GM19372 (cell line): ENCODE results near the gene NMNAT2.

ENCODE experiments used
- ATAC-seq: cut with Tn5 transposase; IDR thresholded peaks from one replicate; pipeline ENCODE4 v1.9.1; 2021; ENCODE audit warnings: mild to moderate bottlenecking, low read depth, moderate library complexity; ENCODE audit not compliant: unreplicated experiment

Gene NMNAT2

DNA sequence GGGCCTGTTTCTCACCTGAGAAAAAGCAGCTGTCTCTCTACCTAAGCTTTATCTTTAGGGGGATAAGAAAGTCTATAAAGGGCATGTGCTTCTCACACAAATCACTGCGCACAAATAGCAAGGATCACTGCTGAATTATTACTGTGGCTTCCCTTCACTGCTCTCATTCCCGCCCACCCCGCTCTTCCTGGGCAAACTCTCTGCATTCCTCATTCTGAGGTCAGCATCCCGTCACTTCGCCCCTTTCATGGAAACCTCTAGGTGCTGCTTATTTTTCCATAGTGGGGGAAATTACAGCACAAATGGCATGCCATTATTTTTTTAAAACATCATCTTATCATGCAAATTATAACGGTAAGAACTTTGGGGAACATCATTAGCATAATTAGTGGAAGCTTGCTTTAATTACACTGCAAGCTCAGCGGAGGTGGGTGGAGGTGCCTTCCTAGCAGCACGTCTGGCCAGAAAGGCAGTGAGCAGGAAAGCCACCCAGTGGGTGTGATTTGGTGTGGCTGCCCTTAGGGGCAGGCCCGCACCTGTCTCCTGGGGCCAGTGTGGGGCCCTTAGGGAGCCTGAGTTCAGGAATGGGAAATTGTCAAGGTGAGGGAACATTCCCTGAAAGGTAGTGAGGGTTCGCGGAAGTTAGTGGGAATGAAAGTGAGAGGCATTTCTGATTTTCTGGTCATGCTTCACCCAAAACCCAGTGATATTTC, 126.2 kb downstream of the NMNAT2 start:
- ATAC-seq, result no peak

DNA sequence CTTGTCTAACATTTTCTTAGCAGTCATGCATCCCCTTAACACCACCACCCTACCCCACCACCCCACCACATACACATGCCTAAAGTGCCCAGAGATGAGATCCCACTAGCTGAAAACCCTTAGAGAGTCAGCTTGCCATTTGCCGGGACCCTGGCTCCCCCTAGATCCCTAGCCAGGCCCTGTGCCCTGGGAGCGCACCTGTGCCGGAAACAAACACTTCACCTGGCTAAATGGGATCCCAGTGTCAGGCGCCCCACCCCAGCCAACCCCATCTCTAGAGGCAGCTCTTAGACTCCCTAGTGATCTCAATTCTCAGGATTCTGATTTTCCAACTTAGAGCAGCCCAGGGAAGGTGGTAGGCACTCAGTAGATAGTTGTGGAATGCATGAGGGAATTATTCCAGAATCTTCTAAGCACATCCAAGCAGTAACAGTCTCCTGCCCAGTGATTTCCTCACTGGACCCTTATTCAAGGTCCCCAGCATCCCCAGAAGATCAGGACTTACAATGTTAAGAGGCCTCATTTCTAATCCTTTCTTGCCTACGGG, 126.9 kb downstream of the NMNAT2 start:
- ATAC-seq, result no peak

DNA sequence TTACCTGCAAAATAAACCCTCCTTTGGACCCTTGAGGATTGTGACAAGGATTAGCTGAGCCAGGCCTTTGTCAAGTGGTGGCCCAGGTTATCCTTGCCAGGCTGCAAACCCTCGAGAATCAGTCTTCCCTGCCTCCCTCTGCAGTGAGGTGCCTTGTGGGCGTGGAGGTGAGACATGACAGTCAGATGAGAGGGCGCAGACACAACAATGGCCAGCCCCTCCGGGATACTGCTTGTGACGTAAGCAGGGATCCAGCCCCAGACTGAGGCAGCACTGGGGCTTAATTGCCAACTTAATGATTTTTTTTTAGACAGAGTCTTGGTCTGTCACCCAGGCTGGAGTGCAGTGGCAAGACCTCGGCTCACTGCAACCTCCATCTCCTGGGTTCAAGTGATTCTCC, 127.6 kb downstream of the NMNAT2 start:
- ATAC-seq, result no peak

DNA sequence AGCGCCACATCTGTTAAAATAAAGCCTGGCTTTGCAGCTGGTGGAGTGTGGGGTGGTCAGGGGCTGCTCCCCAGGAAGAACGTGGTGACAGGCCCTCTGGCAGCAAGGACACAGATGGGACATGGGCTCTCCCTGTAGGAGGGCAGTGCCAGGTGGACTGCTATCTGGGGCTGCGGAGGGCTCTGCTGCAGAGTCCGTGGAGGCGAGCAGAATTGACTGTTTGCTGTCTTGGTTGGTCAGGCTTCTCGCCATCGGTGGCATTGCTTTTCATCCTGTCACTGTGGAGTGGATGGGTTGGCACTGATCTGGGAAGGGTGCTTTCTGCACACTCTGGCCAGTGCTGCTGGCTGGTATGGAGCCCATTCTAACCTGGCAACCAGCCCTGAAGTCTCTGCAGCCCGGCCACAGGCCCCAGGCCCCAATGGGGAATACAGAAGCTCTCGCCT, 129.1 kb downstream of the NMNAT2 start:
- no peak for ATAC-seq

DNA sequence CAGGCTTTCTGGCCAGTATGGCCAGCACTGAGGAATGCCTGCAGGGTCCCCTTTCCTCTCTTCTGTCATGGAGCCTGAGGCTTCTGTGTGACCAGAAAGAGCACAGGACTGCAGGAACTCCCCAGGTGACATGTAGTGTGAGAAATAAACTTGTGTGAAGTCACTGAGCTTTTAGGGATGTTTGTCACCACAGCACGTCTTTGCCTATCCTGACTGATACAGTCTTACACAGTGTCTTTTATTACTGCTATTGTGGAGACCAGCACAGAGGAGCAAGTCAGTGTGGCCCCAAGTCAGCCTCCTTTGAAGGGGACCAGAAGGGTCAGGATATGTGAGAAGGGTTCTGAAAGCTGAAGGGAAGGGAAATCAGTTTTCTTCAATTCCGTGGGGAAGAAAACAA, 129.6 kb downstream of the NMNAT2 start:
- ATAC-seq, result no peak

DNA sequence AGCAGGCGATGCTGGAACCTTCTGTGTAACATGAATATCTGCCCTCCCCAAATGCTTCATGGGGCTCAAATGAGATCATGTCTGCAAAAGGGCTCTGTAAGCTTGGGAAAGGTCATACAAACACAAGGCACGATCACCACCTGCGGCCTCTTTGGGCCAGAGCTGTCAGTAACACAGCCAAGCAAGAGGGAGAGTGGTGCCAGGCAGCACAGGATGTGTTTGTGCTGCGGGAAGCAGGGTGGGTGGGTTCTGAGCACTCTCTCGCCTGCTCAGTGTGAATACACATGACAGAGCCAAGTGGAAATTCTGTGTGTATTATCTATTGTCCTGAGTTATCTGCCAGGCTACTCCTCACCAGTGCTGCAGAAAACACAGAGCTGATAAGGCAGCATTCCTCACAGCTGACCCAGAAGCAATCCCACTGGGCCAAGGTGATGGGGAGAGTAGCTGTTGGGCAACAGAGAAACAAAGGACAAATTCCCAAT, 130.9 kb downstream of the NMNAT2 start:
- ATAC-seq, result no peak

DNA sequence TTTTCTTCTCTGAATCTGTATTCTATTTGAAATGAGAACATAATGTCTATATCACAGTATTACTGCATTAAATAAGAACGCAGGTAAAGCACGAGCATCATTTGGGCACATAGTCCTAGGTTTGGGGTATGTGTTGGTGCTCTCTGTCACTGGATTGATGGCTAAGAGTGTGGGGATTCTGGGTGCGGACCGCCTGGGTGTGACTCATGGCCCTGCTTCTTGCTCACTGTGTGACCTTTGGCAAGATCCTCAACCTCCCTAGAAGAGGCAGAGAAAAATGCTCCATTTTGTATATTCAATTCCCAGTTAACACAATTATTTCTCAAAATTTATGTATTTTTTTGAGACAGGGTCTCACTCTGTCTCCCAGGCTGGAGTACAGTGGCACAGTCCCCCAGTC, 132.4 kb downstream of the NMNAT2 start:
- no peak for ATAC-seq

DNA sequence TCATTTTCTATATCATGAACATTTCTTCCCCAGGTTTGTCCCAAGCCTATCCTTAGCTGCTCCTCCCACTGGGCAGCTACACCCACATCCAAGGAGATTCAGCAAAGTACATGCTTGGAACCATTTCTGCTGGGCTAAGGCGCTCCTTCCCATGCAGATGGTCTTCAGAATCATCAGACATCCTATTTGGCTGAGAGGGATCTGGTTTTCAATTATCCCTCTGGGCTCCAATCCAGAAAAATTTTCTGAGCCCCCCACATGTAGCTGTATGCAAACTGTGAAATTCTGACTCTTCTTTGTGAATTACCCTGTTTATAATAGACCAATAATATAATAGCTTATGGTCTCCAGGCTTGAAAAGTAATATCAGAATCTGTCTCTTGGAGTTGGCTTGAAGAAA, 132.9 kb downstream of the NMNAT2 start:
- ATAC-seq, result no peak

DNA sequence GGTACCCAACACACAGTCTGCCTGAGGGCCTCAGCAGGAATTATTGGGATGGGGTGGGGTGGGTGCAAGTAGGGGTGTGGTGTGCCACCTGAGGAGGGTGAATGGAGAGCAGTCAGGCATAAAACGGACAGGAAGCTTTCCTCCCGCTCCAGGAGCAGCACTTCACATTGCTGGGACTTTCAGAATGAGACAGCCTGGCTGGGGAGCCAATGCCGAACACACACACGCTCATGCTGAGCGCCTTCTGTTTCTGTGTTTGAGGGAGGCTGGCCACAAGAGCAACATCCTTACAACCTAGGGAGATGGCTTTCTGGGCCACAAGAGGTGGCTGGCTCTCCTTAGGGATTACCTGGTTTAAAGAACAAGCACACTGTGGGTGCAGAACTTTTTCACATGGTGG, 134.1 kb downstream of the NMNAT2 start:
- ATAC-seq, result no peak

DNA sequence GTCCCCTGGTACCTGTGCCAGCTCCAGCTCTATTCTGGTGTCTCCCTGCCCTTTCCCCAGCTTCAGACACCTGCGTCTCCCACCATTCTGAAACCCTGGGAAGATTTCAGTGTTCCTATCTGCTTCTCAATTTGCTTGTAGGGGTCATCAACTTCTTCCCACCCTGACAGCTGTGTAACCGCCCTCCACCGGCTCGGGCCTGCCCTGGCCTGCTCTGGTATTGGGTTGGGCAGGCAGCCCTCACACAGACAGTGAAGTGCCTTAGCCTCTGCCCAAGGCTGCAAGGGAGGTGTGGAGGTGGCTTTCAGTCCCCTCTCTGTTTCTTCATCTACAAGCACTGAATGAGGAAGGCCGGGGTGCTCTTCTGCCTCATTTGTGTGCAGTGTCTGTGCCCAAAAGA, 134.9 kb downstream of the NMNAT2 start:
- no peak for ATAC-seq

DNA sequence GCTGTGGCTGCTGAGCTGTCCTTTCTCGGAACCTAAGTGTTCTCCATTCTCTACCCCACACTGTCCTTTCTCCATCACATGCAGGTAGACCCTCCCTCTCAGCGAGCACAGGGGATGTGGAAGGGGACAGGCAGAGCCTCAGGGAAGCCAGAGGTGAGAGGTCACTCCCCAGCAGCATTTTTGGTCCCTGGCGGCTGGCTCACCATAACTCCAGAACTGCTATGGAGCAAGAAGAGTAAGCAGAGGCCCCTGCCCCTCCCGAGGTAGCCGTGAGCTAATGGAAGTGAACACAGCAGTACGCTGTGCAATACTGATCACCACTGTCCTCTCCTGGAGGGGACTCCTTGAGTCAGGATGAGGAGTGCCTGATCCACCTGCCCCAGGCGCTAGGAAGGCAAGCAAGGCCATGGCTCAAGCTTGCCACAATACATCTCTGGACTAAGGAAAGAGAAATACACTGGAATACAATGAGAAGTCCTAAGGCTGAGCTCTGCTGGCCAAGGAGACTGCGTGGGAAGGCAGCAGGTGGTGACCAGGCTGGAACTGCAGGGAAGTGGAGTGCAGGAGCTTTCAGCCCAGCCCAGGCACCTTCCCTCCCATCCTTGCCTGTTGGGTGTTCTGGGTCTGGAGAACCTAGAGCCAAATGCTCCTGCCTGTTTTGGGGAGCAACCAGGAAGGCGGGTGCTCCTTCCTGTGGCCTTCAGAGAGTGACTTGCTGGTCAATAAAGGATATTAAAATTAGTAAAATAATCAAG, 135.9 kb downstream of the NMNAT2 start:
- ATAC-seq, result no peak

DNA sequence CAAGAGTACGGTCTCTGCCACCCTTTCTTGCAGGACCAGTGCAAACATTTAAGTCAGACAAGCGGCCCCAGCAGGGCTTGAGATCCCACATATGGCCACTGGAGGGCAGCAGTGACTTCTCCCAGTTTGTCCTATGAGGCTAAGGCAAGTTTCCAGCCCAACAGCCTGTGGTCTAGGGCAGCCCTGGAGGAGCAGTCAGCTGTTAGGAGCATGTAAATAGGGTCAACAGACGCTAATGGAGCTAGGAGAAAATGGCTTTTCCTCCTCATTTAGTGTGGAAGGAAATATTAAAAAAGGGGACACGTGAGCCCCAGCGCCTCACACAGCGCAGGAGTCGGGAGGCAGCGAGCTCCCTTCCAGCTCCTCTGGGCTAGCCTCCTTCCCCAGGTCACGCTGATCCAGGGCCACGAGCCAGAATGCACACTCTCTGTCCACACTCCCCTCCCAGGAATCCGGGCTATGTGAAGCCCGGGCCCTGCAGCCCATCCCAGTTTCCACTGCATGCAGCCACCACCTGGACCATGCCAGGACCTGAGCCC, 136.6 kb downstream of the NMNAT2 start:
- peak; percentile 73 for ATAC-seq

DNA sequence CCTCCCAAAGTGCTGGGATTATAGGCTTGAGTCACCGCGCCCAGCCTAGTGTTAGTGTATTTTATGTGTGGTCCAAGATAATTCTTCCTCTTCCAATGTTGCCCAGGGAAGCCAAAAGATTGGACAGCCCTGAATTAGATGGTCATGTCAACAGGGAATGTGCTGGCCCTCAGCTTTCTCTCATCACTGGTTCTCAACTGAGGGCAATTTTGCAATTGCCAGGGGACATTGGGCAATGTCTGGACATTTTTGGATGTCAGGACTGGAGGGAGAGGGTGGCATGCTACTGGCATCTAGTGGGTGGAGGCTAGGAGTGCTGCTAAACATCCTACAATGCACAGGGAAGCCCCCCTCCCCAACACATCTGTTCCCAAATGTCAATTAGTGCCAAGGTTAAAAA, 137.1 kb downstream of the NMNAT2 start:
- ATAC-seq, result no peak

DNA sequence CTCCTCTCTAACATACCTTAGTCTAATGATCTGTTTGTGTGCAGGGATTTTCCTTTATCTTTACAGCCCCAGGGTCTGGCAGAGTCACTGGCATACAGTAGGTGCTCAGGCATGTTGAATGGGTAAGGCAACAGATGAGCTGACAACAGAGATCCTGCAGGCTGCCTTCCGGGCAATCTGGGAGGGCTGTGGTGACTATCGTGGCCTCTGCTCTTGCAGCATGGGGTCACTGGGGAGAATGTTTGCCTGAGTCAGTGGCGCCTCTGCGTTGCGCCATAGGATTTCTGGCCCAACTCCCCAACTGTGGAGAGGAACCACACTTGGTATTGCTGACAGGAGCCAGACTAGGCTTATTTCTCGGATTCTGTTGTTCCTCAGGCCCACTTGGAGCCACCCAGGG, 138.3 kb downstream of the NMNAT2 start:
- no peak for ATAC-seq

DNA sequence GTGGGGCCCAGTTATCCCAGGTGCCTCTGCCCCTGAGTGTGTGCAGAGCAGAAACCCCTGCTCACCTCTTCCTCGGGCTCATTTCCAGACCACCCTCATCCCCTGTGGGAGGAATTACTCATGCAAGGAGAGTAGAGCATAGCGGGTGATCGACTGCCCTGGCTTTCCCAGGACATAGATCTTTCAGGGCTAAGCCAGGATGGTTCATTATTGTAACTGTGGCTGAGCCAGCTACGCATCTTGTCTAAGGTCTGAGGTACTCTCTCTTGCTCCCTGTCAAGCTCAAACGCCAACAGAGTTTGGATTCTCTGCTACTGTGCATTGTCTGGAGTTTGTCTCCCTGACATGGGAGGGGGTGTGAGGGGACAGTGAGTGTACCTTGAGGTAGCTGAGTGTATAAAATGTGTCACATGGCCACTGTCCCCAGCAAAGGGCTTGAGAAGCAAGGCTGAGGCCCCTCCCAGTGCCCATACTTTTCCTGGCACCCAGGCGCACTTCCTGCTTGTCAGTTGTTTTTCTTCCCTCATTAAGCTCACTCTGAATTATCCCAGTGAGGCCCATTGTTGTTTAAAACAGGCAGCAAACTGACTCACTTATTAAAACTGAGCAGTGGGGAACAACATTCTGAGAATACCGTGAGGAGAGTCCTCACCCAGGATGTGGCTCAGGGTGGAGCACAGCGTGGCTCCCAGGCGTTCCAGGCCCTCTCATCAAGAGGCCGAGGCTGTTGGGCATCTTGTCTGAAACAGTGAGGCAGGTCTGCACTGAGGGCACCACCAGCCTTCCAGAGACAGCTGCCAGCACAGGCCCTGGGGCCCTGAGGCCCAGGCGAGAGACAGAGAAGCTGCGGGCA, 139.2 kb downstream of the NMNAT2 start:
- ATAC-seq, result no peak

DNA sequence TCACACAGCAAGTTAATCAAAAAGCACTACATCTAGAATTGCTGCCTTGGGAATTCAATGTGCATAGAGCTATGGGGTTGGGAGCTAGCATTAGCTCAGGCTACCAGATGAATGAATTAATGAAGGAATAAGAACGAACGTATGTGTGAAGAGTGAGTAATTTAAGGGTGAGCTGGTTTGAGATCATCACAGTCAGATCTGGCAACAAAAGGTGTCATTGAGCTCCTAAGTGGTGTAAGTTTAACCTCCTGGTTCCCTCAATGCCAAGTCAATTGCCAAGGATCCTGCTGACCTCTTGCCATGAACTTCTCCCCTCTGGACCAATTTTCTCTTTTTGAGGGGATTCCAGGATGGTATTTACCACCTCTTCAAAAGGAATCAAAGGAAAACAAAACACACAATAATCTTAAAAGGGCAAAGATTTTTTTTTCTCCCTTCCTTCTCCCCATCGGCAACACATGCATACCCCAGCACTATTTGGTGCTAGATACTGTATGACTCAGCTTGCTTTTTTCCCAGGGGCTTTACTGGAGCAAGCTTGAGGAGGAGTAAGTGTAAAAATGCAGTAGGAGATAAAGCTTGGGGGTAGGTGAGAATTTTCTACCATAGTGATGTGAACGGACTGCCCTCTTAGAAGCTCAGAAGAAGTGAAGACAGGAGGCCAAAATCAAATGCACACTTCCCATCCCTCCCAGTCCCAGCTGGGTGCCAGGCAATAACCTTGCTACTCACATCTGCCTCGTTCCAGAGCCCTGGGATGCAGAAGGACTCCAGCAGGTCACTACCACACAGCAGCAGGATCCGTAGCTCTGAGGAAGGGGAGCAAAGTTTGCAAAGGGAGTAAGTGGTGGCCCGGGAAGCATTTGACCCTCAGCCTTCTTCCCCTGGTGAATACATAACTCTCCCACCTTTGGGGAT, 140.1 kb downstream of the NMNAT2 start:
- no peak for ATAC-seq

DNA sequence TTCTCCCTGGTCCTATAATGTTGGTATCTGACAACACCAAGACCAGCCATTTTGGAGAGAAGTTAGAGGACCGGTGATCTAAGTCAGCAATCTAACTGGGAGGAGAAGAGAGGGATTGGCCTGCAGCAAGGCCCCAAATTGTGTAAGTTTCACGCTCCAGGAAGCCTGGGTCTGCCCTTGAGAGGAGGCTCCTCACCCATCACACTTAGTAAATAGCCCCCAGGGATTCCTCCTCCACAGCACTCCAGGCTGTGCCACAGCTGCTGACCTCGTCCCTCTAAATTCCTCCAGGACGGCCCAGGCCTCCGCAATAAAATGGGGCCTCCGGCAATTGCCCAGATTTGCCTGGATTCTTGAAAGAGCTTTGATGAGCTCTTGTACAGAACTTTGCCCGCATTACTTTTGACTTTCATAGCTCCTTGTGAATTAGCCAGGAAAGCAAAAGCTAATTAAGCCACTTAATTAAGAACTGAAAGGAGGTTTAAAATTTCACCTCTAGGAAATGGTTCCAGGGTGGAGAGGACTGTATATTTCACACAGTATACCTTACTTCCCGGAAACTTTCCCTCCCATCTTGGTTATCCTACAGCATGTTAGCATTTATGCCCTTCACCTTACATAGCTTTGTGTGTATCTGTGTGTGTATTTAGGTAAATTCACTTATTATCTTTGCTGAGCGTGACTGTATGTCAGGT, 141.6 kb downstream of the NMNAT2 start:
- ATAC-seq, result no peak

DNA sequence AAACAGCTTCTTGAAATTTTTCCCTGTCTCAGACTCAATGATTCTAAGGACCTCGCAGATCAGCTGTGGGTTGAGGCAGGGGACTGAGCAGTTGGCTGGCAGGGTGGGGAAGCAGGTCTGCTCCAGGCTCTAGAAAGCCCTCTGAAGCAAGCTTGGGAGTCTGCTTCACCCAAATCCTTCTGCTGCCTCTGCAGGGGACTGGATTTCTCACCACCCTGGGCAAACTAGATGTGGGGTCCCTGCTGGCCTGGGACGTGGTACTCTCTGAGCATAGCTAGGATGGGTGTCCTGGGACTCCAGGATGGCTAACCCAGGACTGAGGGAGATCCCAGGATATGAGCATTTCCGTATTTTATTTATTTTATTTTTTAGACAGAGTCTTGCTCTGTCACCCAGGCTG, 142.9 kb downstream of the NMNAT2 start:
- ATAC-seq, result no peak

DNA sequence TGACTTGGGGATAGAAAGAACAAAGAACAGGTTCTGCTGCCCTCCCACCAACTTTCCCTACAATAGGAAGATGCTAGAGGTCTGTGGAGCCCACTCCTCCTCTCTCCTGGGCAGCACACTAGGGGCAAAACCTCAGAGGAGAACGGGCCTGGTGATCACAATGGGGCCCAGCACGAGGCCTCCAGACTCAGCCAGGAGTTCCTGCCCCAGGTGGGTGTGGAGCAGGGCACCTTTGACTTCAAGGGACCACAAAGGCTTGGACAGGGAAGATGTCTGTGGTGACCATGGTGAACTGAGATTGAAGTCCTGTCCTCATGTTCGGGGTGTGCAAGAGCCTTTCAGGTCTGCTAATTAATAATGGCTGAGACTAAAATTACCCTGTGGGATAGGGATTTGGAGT, 143.3 kb downstream of the NMNAT2 start:
- ATAC-seq, result no peak
